PC-3 (cell line): ENCODE data around the gene ZNF462. TPM values are rescaled to one million over a fixed set of nuclear protein-coding genes. Genes with fewer than 3 reads are reported as not detected.
A peak's percentile ranks its signal among the peaks of the same experiment; 100 is the strongest.
"Not testable (repeated sequence)": the region's sequence is repeated elsewhere in the genome, so short reads cannot be mapped to it uniquely, and the experiment has no call there.

ENCODE experiments used
- ATAC-seq: fragments of 200-7000 bp; cut with Tn5 transposase; 2 replicates; pipeline ENCODE4 v1.9.1; 2020; ENCODE audit warnings: mild to moderate bottlenecking, moderate library complexity
- BruUV-seq: library from RNA; stranded (reverse); fragments of 400-500 nt; replicated peaks from 2 replicates; lab custom pipeline; 2021; lab: Mats Ljungman, UMichigan
- CTCF ChIA-PET: fragments of 300-600 bp; sonication (Branson Sonifier 250); formaldehyde crosslinking; loops from one replicate; lab custom pipeline; 2022; ENCODE audit warnings: antibody characterized with exemption; lab: Charles Lee
- POLR2A ChIA-PET: fragments of 300-600 bp; sonication (Branson Sonifier 250); formaldehyde crosslinking; loops from one replicate; lab custom pipeline; 2022; ENCODE audit warnings: antibody characterized with exemption; ENCODE audit not compliant: unreplicated experiment; lab: Charles Lee
- DNase-seq: peaks from one replicate; pipeline ENCODE4 v3.0.0-alpha.2; 2015
- H2AFZ ChIP-seq: fragments of 300-600 bp; sonication (generic); 2 replicates; pipeline ENCODE4 v1.6.0; 2016; ENCODE audit warnings: antibody characterized with exemption, low read length
- H3F3A ChIP-seq: fragments of 300-600 bp; sonication (generic); one replicate; pipeline ENCODE4 v1.6.0; 2017; ENCODE audit warnings: antibody characterized with exemption, low read length, control low read depth, mild to moderate bottlenecking; ENCODE audit not compliant: unreplicated experiment
- H3K27ac ChIP-seq: fragments of 300-600 bp; sonication (generic); 2 replicates; pipeline ENCODE4 v1.5.1; 2016; ENCODE audit warnings: mild to moderate bottlenecking, low read length
- H3K27me3 ChIP-seq: fragments of 300-600 bp; sonication (generic); 2 replicates; pipeline ENCODE4 v1.6.1; 2016; ENCODE audit warnings: low read length, mixed read lengths
- H3K36me3 ChIP-seq: fragments of 300-600 bp; sonication (generic); 2 replicates; pipeline ENCODE4 v1.6.1; 2016; ENCODE audit warnings: low read depth, mixed run types, low read length, mixed read lengths
- H3K4me1 ChIP-seq: fragments of 300-600 bp; sonication (generic); 2 replicates; pipeline ENCODE4 v1.5.1; 2016; ENCODE audit warnings: low read length; ENCODE audit not compliant: insufficient read depth
- H3K4me2 ChIP-seq: fragments of 300-600 bp; sonication (generic); 2 replicates; pipeline ENCODE4 v1.6.0; 2016; ENCODE audit warnings: low read length
- H3K4me3 ChIP-seq: fragments of 300-600 bp; sonication (generic); 2 replicates; pipeline ENCODE4 v1.5.1; 2016; ENCODE audit warnings: mild to moderate bottlenecking, low read length, mixed read lengths
- H3K79me2 ChIP-seq: fragments of 300-600 bp; sonication (generic); 2 replicates; pipeline ENCODE4 v1.6.1; 2017; ENCODE audit warnings: low read length, mixed read lengths
- H3K9ac ChIP-seq: fragments of 300-600 bp; sonication (generic); 2 replicates; pipeline ENCODE4 v1.6.0; 2016; ENCODE audit warnings: mild to moderate bottlenecking, low read length
- H3K9me2 ChIP-seq: fragments of 300-600 bp; sonication (generic); replicated peaks from 2 replicates; pipeline ENCODE4 v1.6.1; 2016; ENCODE audit warnings: mixed run types, low read length, mixed read lengths
- H3K9me3 ChIP-seq: fragments of 300-600 bp; sonication (generic); 2 replicates; pipeline ENCODE4 v1.6.1; 2016; ENCODE audit warnings: low read length, mixed read lengths
- H4K20me1 ChIP-seq: fragments of 300-600 bp; sonication (generic); 2 replicates; pipeline ENCODE4 v1.6.1; 2016; ENCODE audit warnings: low read length, mixed read lengths
- EZH2 ChIP-seq: fragments of 300-600 bp; sonication (generic); IDR thresholded peaks from one replicate; pipeline ENCODE4 v1.6.1; 2017; ENCODE audit warnings: antibody characterized with exemption, mild to moderate bottlenecking, low read length; ENCODE audit not compliant: unreplicated experiment
- EZH2phosphoT487 ChIP-seq: fragments of 300-600 bp; sonication (generic); IDR thresholded peaks from 2 replicates; pipeline ENCODE4 v1.6.1; 2018; ENCODE audit warnings: mild to moderate bottlenecking, antibody characterized with exemption, low read length, borderline replicate concordance
- intact Hi-C: fragments of 100-400 bp; cut with micrococcal nuclease; formaldehyde crosslinking; loops from 2 replicates; pipeline ENCODE4 v1.9.0; 2023
- total RNA-seq: library from RNA; depleted of rRNA; stranded (reverse); fragments of >200 nt; gene quantifications from 2 replicates; pipeline ENCODE4 v1.2.3, GENCODE V29; 2014
- TF ChIP-seq, protein P1 (sequence below): fragments of 300-600 bp; sonication (generic); conservative IDR thresholded peaks from 2 replicates; pipeline ENCODE4 v1.5.1; 2017; ENCODE audit warnings: antibody characterized with exemption, low read depth, mild to moderate bottlenecking, low read length

The ZNF462 gene
- total RNA-seq, 1 experiment from 2014 or later, result 21.2 TPM

DNA sequence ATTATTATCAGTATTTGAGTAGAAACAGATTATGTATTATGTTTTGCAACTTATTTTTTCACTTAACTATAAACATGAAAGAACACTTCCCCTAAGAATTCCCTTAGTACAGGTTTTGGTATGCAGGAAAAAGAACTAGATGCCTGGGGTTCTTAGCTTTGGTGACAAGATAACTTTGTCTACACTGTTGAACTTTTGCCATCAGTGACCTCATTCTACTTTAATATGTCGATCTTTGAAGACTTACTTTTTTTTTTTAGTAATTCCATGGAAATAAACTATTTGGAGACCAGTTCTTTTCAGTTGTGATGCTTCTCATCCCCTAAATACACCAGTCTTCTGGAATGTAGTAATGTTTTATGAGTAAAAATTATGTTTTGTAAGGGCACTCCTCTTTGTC is 34.3 kb downstream of the ZNF462 start:
- peaks cover 46% of the 10 kb centered on the region for H3K4me1 ChIP-seq
- H3K36me3 ChIP-seq, result peaks cover 8% of the 10 kb centered on the region; the same call in 1 of the 2 replicates
- H3K27me3 ChIP-seq, result no peaks in the 10 kb centered on the region
- no peaks in the 10 kb centered on the region for H4K20me1 ChIP-seq
- peaks cover 88% of the 10 kb centered on the region for H3K79me2 ChIP-seq
- no TSS peak for BruUV-seq
- DNase-seq, result no peak
- ChIA-PET POLR2A (no interaction called here), CTCF (no interaction called here)
- TF ChIP-seq, protein P1, sequence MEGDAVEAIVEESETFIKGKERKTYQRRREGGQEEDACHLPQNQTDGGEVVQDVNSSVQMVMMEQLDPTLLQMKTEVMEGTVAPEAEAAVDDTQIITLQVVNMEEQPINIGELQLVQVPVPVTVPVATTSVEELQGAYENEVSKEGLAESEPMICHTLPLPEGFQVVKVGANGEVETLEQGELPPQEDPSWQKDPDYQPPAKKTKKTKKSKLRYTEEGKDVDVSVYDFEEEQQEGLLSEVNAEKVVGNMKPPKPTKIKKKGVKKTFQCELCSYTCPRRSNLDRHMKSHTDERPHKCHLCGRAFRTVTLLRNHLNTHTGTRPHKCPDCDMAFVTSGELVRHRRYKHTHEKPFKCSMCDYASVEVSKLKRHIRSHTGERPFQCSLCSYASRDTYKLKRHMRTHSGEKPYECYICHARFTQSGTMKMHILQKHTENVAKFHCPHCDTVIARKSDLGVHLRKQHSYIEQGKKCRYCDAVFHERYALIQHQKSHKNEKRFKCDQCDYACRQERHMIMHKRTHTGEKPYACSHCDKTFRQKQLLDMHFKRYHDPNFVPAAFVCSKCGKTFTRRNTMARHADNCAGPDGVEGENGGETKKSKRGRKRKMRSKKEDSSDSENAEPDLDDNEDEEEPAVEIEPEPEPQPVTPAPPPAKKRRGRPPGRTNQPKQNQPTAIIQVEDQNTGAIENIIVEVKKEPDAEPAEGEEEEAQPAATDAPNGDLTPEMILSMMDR, result no peak
- TF ChIP-seq EZH2phosphoT487 (no peak), EZH2 (no peak)
- H3K9me3 ChIP-seq, result no peaks in the 10 kb centered on the region
- intact Hi-C loops, result no loop called here
- no peak overlapping the region for H3K27ac ChIP-seq
- no peak overlapping the region for H2AFZ ChIP-seq
- H3F3A ChIP-seq, result no peaks in the 10 kb centered on the region
- no peak overlapping the region for H3K9ac ChIP-seq
- H3K9me2 ChIP-seq, result no peaks in the 10 kb centered on the region
- H3K4me3 ChIP-seq, result no peak overlapping the region
- no peak overlapping the region for H3K4me2 ChIP-seq
- no peak for ATAC-seq

DNA sequence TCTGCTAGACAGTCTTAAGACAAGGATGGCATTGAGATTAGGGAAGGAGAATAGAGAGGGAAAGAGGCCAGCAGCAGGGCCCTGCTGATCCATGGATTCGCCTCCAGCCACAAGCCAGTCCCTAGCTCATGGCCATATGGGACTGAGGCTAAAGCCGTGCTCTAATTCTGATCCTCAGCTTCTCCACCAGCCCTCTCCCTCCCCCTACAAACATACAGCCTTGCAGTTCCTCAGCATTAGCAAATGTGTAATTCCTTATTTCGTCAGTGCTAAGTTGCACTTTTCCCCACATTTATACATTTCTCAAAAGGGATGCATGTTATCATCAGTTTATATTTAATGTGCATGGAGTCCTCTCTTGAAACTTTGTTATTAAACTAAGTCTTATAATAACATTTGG is 34.8 kb downstream of the ZNF462 start:
- CTCF ChIA-PET, result no interaction called here
- no peak overlapping the region for H3K4me2 ChIP-seq

DNA sequence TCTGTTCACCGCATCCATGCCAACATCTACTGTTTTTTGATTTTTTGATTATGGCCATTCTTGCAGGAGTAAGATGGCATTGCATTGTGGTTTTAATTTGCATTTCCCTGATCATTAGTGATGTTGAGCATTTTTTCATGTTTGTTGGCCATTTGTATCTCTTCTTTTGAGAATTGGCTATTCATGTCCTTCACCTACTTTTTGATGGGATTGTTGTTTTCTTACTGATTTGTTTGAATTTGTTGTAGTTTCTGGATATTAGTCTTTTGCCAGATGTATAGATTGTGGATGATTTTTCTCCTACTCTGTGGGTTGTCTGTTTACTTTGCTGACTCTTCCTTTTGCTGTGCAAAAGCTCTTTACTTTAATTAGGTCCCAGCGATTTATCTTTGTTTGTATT is 37.6 kb downstream of the ZNF462 start:
- intact Hi-C loops, H3F3A ChIP-seq, H3K9ac ChIP-seq, H3K9me3 ChIP-seq, H3K9me2 ChIP-seq, H3K27ac ChIP-seq, CTCF ChIA-PET, H3K27me3 ChIP-seq, H3K4me3 ChIP-seq, H4K20me1 ChIP-seq, H3K36me3 ChIP-seq, H2AFZ ChIP-seq, H3K4me2 ChIP-seq, POLR2A ChIA-PET, BruUV-seq: not testable (repeated sequence)
- ATAC-seq, result peak; percentile 37; the same call in 1 of the 2 replicates
- peak; percentile 20 for DNase-seq
- peaks cover 22% of the 10 kb centered on the region for H3K4me1 ChIP-seq
- H3K79me2 ChIP-seq, result peaks cover 99% of the 10 kb centered on the region

More for the DNA sequence above, 34.8 kb downstream of the ZNF462 start:
- TF ChIP-seq EZH2, result no peak
- no peak for TF ChIP-seq EZH2phosphoT487
- TF ChIP-seq, protein P1, result no peak
- no peaks in the 10 kb centered on the region for H3F3A ChIP-seq
- no peaks in the 10 kb centered on the region for H4K20me1 ChIP-seq
- no peaks in the 10 kb centered on the region for H3K27me3 ChIP-seq
- DNase-seq, result no peak
- no peak overlapping the region for H2AFZ ChIP-seq
- H3K9ac ChIP-seq, result no peak overlapping the region
- POLR2A ChIA-PET, result no interaction called here
- H3K9me3 ChIP-seq, result no peaks in the 10 kb centered on the region
- intact Hi-C loops, result no loop called here
- H3K4me1 ChIP-seq, result peaks cover 42% of the 10 kb centered on the region
- no peaks in the 10 kb centered on the region for H3K9me2 ChIP-seq
- no peak overlapping the region for H3K4me3 ChIP-seq
- peaks cover 8% of the 10 kb centered on the region; the same call in 1 of the 2 replicates for H3K36me3 ChIP-seq
- peaks cover 93% of the 10 kb centered on the region for H3K79me2 ChIP-seq
- no peak for ATAC-seq
- no peak overlapping the region for H3K27ac ChIP-seq
- BruUV-seq, result no TSS peak
